ENCODE measurements around the gene TMEM106C.

Gene TMEM106C

GRCh38 chr12:47995981-47996401 is 32.6 kb downstream of the TMEM106C start:
- DNase-seq (ENCODE audit: low read depth, low spot score) = no peak

DNA sequence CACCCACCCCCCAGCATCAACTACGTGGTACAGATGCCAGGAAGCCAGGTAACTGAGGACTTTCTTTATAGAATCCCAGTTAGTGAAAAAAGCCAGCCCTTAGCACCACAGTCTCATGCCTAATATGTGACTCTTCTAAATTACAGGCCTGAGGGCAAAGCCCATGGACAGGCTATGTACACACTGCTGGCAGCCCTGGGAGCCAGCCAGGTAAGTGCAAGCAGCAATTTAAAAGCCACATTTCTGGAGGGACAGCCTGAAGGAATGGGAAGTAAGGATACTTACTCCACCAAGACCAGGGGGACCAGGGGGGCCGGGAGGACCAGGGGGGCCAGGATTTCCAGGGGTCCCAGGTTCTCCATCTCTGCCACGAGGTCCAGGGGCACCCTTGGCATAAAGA is 33.9 kb downstream of the TMEM106C start:
- DNase-seq (ENCODE audit: low read depth, low spot score) = no peak

DNA sequence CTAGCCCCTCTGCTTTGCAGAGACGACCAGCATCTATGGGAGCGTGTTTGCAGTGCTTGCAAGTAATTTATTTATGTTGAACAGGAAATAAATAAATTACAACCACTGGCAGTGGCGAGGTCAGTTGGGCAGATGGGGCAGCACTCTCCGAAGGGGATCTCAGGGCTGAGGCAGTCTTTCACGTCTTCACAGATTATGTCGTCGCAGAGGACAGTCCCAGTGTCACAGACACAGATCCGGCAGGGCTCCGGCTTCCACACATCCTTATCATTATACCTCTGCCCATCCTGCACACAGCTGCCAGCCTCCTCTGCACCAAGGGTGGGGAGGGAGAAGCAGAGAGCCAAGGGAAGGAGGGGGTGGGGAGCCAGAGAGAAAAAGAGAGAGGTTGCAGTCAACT is 36.4 kb downstream of the TMEM106C start:
- DNase-seq (ENCODE audit: low read depth, low spot score) = no peak

DNA sequence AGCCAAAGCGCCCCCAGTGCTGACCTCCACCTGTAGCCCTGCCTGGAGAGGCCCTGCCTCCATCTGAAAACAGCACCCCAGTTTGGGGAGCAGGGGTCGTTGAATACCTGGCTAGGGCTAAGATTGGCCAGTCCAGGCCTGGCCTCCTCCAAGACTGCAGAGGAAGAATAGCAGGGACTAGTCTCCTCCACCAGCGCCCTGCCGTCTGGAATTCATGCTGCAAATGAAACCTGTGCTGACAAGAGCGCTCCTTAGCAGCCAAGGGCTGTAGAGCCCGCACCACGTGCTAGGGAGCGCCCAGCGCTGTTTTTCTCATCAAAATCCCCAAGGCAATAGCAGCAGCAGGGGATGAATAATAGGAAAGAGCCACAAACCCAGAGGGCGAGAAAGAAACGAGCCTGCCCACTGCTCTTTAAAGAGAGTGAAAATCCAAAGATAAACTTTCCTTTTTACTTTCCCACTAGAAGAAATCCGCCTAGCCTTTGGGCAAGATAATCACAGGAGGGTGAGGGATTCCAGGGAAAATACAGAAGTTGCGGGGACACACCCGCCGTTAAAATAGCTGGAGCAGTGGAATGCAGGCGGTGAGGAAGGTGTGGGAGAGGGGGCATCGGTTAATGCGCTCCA is 37.6 kb downstream of the TMEM106C start:
- no peak for DNase-seq (ENCODE audit: low read depth, low spot score)

GRCh38 chr12:48001505-48002413 is 38.4 kb downstream of the TMEM106C start:
- DNase-seq (ENCODE audit: low read depth, low spot score) = no peak

DNA sequence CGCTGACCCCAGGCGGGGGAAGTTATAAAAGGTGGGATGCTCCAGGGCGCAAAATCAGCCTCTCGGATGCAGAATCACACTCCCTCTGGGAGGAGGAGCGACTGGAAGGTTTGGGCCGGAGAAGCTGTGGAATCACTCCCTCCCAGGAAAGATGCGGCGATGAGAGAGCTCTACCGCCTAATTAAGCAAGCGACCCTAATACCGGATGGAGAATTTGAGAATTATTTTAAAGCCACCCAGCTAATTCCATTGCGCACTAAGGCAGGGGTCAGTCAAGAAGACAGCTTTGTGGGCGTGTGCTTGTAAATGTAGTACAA is 39.0 kb downstream of the TMEM106C start:
- no peak for DNase-seq (ENCODE audit: low read depth, low spot score)

GRCh38 chr12:48002773-48003218 is 39.4 kb downstream of the TMEM106C start:
- DNase-seq (ENCODE audit: low read depth, low spot score) = no peak

DNA sequence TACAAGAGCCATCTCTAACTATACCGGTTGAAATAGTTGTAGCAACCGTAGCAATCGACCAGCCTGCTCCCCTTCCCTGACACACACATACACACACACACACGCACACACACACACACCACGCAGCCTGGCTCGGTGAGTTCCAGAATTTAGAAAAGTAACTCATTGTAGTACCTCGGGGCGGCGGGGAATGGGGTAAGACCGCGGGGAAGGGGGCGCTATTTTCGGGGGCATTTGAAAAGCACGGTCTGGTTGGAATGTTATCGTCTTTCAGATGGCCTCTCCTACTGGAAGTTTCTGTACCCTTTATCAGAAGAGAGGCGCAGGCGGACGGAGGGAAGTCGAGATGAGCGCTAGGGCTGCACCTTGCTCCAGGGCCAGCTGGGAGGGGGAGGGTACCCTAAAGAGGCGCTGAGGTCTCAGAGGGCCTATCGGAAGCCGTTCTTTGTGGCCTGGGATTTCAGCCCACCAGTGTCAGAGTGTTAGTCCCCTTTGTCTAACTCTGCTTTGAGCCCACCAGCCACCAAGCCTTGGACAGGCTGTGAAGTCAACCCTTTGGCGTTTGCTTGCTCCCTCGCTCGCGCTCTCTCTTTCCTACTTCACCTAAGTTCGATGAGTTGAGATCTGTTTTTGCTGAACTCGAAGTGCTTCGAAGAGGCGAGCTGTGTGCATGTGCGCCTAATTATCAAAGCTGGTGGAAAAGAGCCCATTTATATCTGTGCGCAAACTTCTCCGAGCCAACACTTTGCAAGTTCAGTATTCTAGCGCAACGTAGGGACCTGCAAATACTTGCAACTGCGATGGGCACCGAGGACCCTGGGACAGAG is 40.0 kb downstream of the TMEM106C start:
- no peak for DNase-seq (ENCODE audit: low read depth, low spot score)

DNA sequence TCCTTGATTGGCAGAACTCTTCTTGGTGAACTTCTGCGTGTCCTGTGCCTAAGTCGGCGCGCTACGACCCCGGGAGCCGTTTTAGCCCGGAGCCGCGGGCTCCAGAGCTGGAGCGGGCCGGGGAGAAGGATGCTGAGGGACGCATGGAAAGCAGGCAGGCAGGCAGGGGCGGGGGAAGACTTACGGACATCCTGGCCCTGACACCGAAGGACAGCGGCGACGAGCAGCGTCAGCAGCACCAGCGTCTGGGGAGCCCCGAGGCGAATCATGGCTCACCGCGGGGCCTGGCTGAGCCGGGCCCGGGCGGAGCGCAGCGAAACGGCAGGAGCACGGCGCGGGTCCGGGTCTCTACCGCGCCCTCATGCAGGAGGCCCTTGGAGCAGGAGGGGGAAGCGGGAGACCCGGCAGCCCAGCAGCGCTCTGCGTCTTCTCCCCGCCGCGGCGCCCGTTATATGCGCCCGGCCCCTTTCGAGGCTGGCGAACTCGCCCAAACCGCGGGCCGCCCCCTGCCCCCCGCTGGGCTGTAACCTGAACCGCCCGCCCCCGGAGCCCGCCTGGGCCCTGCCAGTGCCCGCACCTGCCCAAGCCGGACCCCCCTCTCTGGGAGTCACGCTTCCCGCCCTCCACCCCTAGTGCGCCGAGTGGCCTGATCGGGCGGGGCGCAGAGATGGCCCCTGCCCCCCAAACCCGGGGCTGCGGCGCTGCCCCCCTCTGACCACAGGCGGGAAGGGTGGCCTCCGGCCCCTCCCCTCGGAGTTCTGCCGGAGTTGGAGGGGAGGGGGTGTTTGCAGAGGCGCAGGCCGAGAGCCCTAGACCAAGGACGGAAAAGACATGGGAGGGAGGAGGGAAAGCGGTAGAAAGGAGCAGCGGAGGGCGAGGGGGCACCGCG is 40.9 kb downstream of the TMEM106C start, which contains the start of gene COL2A1:
Gene COL2A1, minus strand, starts transcription at position 424 of the 889 bp plus-strand sequence. Its CDS starts 155 bp downstream, at position 269.
- no peak for DNase-seq (ENCODE audit: low read depth, low spot score)

DNA sequence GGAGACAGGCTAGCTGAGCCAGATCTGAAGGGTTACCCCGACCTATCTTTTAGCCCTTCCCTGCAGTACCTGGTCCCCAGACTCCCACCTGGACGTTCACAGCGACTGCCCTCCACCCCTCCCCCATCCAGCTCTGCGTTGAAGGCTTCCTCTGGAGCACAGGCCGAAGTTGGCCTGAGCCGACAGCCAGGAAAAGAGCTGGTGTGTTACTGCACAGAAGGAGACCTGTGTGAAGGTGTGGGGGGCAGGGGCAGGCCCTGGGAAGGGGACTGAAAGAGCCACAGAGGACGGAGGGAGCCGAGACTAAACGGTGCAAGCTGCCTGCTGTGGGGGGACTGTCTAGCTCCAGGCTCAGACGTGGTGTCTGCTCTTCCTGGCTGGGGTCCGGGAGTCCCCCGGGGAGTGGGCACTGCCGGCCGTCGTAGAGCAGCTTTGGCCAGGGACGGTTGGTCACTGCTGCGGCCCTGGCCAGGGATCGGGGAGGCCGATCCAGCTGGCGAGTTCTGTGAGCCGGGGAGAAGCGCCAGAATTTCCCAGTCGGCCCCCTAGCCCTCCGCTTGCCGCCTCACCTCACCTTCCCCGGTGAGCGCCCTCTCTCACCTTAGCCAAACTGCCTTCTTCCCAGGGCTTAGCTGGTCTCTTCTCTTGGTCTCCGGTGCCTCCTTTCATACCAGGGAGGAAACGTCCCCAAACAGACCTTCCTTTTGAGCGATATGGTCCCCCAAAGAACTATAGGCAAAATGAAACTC is 41.8 kb downstream of the TMEM106C start:
- DNase-seq (ENCODE audit: low read depth, low spot score) = no peak

- no peak for DNase-seq (ENCODE audit: low read depth, low spot score)
Observed at GRCh38 chr12:48005750-48006021, 42.3 kb downstream of the TMEM106C start.

DNA sequence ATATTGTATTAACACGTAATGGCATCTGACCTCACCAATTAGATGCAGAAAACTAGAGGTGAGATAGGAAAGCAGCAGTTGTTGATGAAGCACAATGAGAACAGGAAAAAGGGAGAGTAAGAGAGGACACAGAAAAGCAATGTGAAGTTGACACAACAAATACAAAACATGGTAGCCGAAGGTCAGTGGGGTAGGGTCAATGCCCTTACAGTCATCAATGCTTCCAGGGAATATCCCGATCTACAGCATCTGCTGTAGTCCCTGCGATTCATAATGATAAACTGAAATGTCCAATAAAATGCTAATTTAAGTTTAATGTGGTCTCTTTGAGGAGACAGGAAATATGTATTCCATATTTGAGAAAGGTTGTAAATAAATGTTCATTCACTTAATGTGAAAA is 43.8 kb downstream of the TMEM106C start:
- DNase-seq (ENCODE audit: low read depth, low spot score) = no peak

- no peak for DNase-seq (ENCODE audit: low read depth, low spot score)
Observed at GRCh38 chr12:48008349-48008748, 45.0 kb downstream of the TMEM106C start.

- no peak for DNase-seq (ENCODE audit: low read depth, low spot score)
Observed at GRCh38 chr12:48008950-48009349, 45.6 kb downstream of the TMEM106C start.

DNA sequence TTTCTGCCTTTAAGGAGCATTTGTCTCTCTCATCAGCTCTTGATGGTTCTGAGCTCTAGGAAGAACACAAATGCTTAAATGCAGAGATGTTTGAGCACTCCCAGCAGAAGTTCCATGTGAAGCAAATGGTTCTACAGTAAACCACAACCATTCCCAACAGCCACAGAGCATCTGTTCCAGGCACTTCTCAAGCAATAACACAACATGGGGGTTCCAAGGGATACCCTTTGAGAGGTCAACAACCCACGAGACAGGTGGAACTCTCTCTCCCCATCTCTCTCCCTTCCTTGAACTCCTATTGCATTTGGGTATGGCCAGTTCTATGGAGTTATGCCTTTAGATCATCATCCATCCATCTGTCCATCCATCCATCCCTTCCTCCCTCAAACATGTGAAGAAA is 46.1 kb downstream of the TMEM106C start:
- no peak for DNase-seq (ENCODE audit: low read depth, low spot score)

DNA sequence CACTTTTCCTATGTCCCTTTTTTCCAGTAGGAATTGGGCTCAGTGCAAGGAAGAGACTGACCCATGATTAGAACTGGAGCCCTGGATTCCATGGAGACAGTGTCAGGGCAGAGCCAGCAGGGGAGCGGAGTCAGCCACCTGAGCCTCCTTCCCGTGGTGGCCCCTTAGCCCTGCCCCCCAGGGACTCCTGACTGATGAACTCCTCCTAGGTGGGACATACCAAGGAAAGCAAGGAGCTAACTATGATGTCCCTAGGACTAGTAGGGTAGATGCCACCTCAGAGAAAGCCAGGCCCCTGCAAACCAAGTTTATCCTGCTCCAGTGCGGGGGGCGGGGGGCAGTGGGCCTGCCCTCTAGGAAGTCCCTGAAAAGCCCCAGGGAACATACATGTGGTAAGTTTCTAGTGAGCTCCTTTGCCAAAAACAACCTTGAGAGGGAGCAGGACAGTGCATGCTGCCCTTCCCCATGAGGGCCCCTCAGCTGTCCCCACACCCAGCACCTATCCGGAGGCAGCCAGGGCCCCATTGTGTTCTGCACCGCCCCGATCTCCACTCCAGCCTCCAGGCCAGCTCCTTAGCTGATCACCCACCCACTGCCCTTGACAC is 47.1 kb downstream of the TMEM106C start:
- DNase-seq (ENCODE audit: low read depth, low spot score) = no peak

DNA sequence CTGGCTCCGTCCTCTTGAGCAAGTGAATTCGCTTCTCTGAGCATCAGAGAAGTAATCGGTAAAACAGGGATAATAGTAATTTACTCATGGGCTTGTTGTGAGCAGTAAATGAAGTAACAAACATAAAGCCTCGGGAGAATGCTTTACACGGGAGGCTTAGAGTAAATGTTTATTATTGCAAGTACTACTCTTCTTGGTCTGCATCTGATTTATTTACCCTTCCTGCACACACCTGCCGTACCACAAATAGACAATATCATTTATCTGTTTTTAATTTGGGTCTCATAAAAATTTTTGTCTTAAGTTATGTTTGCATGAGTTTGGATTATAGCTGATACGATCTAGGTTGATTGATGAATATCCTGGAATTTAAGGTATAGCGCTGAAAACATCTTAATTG is 48.7 kb downstream of the TMEM106C start:
- no peak for DNase-seq (ENCODE audit: low read depth, low spot score)

DNA sequence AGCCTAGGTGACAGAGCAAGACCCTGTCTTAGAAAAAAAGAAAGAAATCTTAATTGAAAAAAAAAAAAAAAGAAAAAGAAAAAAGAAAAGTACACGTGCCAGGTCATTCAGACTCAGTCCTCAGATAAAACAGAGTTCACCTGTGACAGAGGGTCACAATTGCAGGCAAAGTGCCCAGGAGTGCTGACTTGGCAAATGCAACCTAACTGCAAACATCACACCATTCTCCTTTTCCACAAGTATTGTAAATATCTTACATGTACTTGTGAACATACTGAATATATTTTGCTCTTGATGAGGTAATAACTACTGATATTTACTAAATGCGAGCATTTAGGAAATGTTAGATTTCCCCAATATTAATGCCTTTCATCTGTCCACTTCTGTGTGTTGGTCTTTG is 49.9 kb downstream of the TMEM106C start:
- no peak for DNase-seq (ENCODE audit: low read depth, low spot score)

DNA sequence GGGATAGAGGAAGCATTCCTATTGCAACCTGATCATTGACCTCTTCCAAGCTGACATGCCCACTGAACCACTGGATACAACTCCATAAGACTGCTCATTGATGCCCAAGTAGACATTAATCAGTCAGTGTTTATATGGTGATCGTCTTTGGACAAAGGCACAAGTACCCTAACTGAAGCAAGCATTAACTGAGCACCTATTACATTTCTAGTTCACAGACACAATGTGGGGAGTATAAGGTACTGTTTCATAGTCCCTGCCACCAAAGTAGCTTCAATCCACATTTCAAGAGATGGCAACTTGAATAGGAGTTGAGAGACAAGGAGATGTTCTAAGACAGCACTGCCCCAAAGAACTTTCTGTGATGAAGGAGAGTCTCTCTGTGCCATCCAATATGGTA is 51.7 kb downstream of the TMEM106C start:
- no peak for DNase-seq (ENCODE audit: low read depth, low spot score)

DNA sequence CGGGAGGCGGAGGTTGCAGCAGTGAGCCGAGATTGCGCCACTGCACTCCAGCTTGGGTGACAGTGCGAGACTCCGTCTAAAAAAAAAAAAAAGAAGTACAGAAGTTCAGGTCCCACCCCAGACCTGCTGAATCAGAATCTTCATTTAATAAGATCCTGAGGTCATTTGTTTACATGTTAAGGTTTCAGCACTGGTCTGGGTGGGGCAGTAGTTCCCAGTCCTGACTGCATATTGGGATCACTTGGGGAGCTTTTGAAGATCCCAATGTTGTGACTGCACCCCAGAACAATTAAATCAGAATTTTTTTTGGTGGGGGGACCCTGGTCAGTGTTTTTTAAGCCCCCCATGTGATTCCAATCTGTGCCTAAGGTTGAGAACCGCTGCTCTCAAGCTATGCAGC is 52.6 kb downstream of the TMEM106C start:
- no peak for DNase-seq (ENCODE audit: low read depth, low spot score)

Data from brain pericyte (primary cell).